Parathyroid adenoma (tissue), 2 donors: Measurements from ENCODE around the gene UBXN11.
"Not testable (repeated sequence)": the region's sequence is repeated elsewhere in the genome, so short reads cannot be mapped to it uniquely, and the experiment has no call there.

Source experiments
- H2AFZ ChIP-seq: fragments of 300-600 bp; sonication (generic); one replicate; pipeline ENCODE4 v1.7.0; 2017; ENCODE audit warnings: antibody characterized with exemption, mild to moderate bottlenecking
- H3K27ac ChIP-seq: fragments of 300-600 bp; sonication (generic); one replicate; pipeline ENCODE4 v1.7.0; 2017
- H3K27me3 ChIP-seq: fragments of 300-600 bp; sonication (generic); one replicate; pipeline ENCODE4 v1.7.0; 2017; ENCODE audit warnings: low read length; ENCODE audit not compliant: control insufficient read depth, insufficient read depth
- H3K36me3 ChIP-seq: fragments of 300-600 bp; sonication (generic); one replicate; pipeline ENCODE4 v1.7.0; 2017; ENCODE audit warnings: low read length; ENCODE audit not compliant: control insufficient read depth, insufficient read depth
- H3K4me1 ChIP-seq: fragments of 300-600 bp; sonication (generic); one replicate; pipeline ENCODE4 v1.7.0; 2017; ENCODE audit warnings: control low read depth
- H3K4me2 ChIP-seq: fragments of 300-600 bp; sonication (generic); one replicate; pipeline ENCODE4 v1.7.0; 2017; ENCODE audit warnings: low read length
- H3K4me3 ChIP-seq: fragments of 300-600 bp; sonication (generic); one replicate; pipeline ENCODE4 v1.7.0; 2017; ENCODE audit warnings: low read depth, low read length
- H3K79me2 ChIP-seq: fragments of 300-600 bp; sonication (generic); one replicate; pipeline ENCODE4 v1.7.0; 2017; ENCODE audit warnings: control low read depth
- H3K9ac ChIP-seq: fragments of 300-600 bp; sonication (generic); one replicate; pipeline ENCODE4 v1.7.0; 2017; ENCODE audit warnings: mild to moderate bottlenecking
- H3K9me3 ChIP-seq: fragments of 300-600 bp; sonication (generic); one replicate; pipeline ENCODE4 v1.7.0; 2017; ENCODE audit warnings: low read length; ENCODE audit not compliant: control insufficient read depth
- TF ChIP-seq, protein P1 (sequence below): fragments of 300-600 bp; sonication (generic); IDR thresholded peaks from one replicate; pipeline ENCODE4 v1.7.0; 2017; ENCODE audit warnings: antibody characterized with exemption, mild to moderate bottlenecking
- donor health status: primary hyperparathyroidism.

Gene UBXN11

DNA sequence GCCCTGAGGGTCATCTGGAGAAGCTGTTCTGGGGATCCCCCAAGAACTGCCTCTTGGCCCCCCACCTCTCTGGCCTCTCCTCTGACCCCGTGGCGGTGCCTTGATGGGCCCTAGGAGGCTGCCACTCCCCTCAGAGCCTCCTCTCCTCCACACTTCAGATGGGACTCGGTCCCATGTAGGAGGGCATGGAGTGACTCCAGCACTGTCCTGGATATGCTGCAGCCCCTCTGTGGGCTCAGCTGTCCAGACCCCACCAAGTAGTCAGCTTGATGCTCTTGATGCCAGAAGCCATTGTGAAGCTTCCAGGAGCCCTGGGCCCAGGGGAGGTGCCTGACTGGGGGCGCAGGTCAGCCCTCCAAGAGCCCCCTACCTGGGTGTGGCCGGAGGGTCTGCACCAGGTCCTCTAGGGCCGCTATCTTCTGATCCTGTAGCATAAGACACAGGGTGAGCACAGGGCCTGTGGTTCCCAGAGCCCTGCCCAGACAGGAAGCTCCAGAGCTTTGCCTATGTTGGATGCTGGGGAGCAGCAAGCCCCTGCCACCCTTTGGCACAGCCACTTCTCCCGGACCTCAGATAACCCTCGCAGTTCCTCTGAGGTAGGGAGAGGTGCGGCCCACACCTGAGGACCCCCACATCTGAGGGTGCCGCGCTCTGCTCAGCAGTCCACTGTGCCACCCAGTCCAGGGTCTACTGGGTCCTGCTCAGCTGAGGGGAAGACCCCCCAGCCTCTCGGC lies 9.2 kb downstream of the UBXN11 start:
- H3K4me1 ChIP-seq: no peaks in the 10 kb centered on the region
- H3K27me3 ChIP-seq: no peaks in the 10 kb centered on the region
- H3K9me3 ChIP-seq: no peaks in the 10 kb centered on the region
- H3K4me3 ChIP-seq: no peak overlapping the region
- TF ChIP-seq, protein P1, sequence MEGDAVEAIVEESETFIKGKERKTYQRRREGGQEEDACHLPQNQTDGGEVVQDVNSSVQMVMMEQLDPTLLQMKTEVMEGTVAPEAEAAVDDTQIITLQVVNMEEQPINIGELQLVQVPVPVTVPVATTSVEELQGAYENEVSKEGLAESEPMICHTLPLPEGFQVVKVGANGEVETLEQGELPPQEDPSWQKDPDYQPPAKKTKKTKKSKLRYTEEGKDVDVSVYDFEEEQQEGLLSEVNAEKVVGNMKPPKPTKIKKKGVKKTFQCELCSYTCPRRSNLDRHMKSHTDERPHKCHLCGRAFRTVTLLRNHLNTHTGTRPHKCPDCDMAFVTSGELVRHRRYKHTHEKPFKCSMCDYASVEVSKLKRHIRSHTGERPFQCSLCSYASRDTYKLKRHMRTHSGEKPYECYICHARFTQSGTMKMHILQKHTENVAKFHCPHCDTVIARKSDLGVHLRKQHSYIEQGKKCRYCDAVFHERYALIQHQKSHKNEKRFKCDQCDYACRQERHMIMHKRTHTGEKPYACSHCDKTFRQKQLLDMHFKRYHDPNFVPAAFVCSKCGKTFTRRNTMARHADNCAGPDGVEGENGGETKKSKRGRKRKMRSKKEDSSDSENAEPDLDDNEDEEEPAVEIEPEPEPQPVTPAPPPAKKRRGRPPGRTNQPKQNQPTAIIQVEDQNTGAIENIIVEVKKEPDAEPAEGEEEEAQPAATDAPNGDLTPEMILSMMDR: no peak
- H3K27ac ChIP-seq: no peak overlapping the region
- no peak overlapping the region for H3K4me2 ChIP-seq
- H2AFZ ChIP-seq: no peak overlapping the region
- no peaks in the 10 kb centered on the region for H3K79me2 ChIP-seq
- H3K9ac ChIP-seq: no peak overlapping the region
- no peaks in the 10 kb centered on the region for H3K36me3 ChIP-seq

DNA sequence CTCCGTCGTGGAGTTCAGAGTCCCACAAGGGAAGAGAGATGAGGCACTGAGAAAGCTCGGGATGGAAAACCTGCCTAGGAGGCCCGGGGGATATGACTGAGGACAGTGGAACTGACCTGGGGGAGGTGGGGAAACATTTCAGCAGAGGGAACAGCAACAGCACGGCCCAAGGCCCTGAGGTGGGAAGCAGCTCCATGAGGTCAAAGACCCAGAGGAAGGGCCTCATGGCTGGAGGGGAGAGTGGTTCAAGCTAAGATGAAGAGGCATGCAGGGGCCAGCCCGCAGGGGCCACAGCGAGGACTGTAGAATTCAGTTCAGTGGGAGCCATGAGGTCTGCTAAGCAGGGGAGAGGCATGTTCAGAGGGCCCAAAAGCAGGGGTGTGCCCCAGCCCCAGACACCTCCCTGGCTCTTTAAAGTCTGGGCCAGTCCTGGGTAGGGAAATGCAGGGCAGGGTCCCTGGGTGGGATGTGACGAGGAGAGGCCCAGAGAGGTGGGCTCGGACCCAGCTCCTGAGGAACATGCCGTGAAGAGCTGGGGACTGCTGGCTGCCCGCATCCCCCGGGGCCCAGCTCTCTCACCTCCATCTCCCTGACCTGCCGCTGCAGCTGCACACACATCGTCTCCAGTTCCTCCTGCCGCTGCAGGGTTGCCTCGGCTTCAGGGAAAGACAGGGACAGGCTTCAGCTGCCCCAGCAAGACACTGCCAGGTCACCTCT lies 9.9 kb downstream of the UBXN11 start:
- H3K4me2 ChIP-seq: no peak overlapping the region
- H3K27me3 ChIP-seq: no peaks in the 10 kb centered on the region
- no peaks in the 10 kb centered on the region for H3K4me1 ChIP-seq
- TF ChIP-seq, protein P1: no peak
- no peaks in the 10 kb centered on the region for H3K79me2 ChIP-seq
- H3K36me3 ChIP-seq: no peaks in the 10 kb centered on the region
- H3K9me3 ChIP-seq: no peaks in the 10 kb centered on the region
- H3K9ac ChIP-seq: no peak overlapping the region
- H2AFZ ChIP-seq: no peak overlapping the region
- no peak overlapping the region for H3K4me3 ChIP-seq
- no peak overlapping the region for H3K27ac ChIP-seq

DNA sequence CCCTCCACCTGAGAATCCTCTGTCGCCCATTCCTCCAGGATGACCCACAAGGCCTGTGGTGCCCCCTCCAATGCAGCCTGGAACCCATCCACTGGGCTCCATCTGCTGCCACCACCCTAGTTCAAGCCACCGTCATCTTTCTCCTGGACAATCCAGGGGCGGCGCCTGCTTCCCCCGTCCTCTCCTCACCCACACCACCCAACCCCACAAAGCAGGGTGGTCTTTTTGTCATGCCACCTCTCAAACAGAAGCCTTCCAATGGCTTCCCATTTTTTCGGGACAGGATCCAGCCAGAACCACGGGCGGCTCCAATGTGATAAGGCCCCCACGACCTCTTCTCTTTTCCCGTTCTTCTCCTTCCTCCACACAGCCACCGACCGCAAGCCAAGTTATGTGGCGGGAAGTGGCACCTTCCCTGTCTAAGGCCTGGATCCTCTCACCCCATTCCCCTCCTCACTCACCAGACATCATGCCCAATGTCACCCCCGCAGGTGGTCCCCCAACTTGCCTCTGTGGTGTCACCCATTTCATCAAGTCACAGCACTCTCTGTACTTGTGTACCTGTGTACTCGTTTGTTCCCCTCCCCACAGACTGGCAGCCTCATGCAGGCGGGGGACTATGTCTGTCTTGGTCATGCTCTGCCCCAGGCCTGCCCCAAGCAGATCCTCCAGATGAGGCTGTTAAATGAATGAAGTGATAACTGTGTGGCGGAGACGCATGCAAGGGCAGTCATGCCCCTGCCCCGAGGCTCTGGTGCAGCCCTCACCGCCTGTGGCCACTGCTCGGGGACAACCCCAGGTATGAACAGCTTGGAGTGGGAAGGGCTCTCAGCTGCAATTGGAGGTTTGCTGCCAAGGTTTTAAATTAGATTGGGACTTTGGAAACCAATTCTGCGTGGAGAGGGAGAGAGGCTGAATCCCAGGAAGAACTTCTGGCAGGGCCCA lies 11.0 kb downstream of the UBXN11 start:
- no peaks in the 10 kb centered on the region for H3K79me2 ChIP-seq
- H3K9ac ChIP-seq: no peak overlapping the region
- no peaks in the 10 kb centered on the region for H3K4me1 ChIP-seq
- no peak overlapping the region for H3K4me3 ChIP-seq
- H3K27me3 ChIP-seq: no peaks in the 10 kb centered on the region
- no peaks in the 10 kb centered on the region for H3K9me3 ChIP-seq
- no peaks in the 10 kb centered on the region for H3K36me3 ChIP-seq
- H3K27ac ChIP-seq: no peak overlapping the region
- H2AFZ ChIP-seq: no peak overlapping the region
- TF ChIP-seq, protein P1: no peak
- no peak overlapping the region for H3K4me2 ChIP-seq

DNA sequence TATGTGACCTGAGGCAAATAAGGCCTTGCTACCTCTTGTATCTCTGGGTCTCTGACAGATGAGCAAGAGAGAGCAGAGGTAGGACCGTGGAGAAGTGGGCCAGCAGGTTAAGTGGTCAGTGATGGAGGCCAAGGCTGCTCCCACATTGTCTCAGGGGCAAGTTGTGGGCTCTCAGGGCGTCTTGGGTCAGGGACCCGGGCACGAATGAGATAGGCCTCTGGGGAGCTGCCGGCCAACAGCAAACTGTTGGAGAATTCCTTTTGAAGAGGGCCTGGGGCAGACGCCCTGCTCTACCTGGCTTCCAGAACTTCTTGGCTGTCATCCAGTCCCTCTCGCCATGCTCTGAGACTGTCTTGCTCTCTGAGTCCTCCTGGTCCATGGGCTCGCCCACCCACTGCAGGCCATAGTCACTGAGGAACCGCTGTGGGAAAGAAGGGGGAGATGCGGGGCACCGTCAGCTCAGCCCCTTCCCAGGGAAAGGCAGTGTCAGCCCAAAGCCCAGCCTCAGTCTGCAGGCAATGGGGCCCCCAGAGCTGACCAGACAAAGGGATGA lies 12.4 kb downstream of the UBXN11 start:
- TF ChIP-seq, protein P1: no peak
- Histone ChIP-seq H3K79me2 (no peaks in the 10 kb centered on the region), H3K27me3 (no peaks in the 10 kb centered on the region), H3K4me2 (no peak overlapping the region), H3K9ac (no peak overlapping the region), H3K9me3 (no peaks in the 10 kb centered on the region), H2AFZ (no peak overlapping the region), H3K4me3 (no peak overlapping the region), H3K4me1 (no peaks in the 10 kb centered on the region), H3K36me3 (no peaks in the 10 kb centered on the region), H3K27ac (no peak overlapping the region)

DNA sequence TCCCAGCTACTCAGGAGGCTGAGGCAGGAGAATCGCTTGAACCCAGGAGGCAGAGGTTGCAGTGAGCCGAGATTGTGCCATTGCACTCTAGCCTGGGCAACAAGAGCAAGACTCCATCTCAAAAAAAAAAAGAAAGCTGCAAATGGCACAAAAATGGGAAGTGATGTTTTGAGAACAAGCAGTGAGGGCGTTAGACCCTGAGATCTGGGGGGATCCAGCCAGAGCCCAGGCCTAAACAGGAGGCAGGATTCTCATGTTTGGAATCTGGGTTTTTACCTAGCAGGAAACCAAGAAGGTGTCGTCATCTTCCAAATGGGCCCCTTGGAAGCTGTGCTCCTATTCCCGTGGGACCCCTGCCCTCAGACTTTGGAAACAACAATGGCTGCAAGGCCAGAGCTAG lies 13.7 kb downstream of the UBXN11 start:
- not testable (repeated sequence) for H3K4me1 ChIP-seq, H3K9me3 ChIP-seq, H3K9ac ChIP-seq, H3K4me3 ChIP-seq, H3K27me3 ChIP-seq, H3K36me3 ChIP-seq, H3K27ac ChIP-seq, H3K79me2 ChIP-seq, H2AFZ ChIP-seq, H3K4me2 ChIP-seq
